ENCODE results near the gene CCDC28A. TPM values are rescaled to one million over a fixed set of nuclear protein-coding genes. Genes with fewer than 3 reads are reported as not detected.

Gene CCDC28A
- polyA plus RNA-seq, 2 of the 4 experiments (the other 2 are of a cell fraction), result 9.0 to 23.0 TPM

DNA sequence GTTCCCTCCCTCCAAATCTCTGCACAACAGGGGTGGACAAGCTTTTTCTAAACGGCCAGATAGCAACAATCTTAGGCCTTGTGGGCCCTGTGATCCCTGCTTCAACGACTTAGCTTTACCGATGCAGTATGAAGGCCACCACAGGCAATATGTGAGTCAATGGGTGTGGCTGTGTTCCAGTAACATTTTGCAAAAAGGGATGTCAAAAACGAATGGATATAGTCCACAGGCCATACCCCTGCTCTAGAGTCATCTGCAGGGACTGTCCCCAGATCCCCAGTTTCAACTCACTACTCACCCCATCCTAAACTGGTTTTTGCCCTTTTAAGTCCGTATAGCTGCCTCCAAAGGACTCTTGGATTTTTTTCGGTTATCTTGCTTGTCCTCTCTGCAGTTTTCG lies 56.7 kb downstream of the CCDC28A start:
- TF ChIP-seq HOXB13 (CRISPR knock-in tag; IDR thresholded peaks at IDR 0.05; ENCODE audit: low read depth) (no peak), FOSB (CRISPR knock-in tag; IDR thresholded peaks at IDR 0.05) (no peak), JUN (IDR thresholded peaks at IDR 0.05) (no peak), TFCP2L1 (CRISPR knock-in tag; IDR thresholded peaks at IDR 0.05) (no peak), HOXA7 (CRISPR knock-in tag; IDR thresholded peaks at IDR 0.05) (no peak), CHD2 (IDR thresholded peaks at IDR 0.05; ENCODE audit: low read length, partially characterized antibody) (no peak), CHD4 (IDR thresholded peaks at IDR 0.05; ENCODE audit: borderline replicate concordance) (no peak), EHMT2 (IDR thresholded peaks at IDR 0.05; ENCODE audit: low read depth) (no peak), EHF (CRISPR knock-in tag; IDR thresholded peaks at IDR 0.05) (no peak), CEBPB (IDR thresholded peaks at IDR 0.05) (no peak), ESRRA (IDR thresholded peaks at IDR 0.05; ENCODE audit: borderline replicate concordance, low read length) (no peak), TP53 (CRISPR knock-in tag; IDR thresholded peaks at IDR 0.05) (no peak)
- TF ChIP-seq, protein P1, sequence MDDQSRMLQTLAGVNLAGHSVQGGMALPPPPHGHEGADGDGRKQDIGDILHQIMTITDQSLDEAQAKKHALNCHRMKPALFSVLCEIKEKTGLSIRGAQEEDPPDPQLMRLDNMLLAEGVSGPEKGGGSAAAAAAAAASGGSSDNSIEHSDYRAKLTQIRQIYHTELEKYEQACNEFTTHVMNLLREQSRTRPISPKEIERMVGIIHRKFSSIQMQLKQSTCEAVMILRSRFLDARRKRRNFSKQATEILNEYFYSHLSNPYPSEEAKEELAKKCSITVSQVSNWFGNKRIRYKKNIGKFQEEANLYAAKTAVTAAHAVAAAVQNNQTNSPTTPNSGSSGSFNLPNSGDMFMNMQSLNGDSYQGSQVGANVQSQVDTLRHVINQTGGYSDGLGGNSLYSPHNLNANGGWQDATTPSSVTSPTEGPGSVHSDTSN (IDR thresholded peaks at IDR 0.05), result no peak

GRCh38 chr6:138832182-138832581 lies 58.6 kb downstream of the CCDC28A start:
- H3K27ac ChIP-seq, result no peak overlapping the region
- no peaks in the 10 kb centered on the region for H3K9me3 ChIP-seq
- DNase-seq (ENCODE audit: low read depth in 1 of 2, low spot score in 1 of 2) (no peak), FAIRE-seq (no peak), ATAC-seq (no peak)
- POLR2A ChIA-PET, result no interaction called here
- CTCF ChIA-PET, result no interaction called here
- H3K4me1 ChIP-seq, result no peaks in the 10 kb centered on the region
- H3K4me3 ChIP-seq, result no peak overlapping the region
- H3K4me2 ChIP-seq, result no peak overlapping the region
- TF ChIP-seq ZSCAN20 (CRISPR knock-in tag; IDR thresholded peaks at IDR 0.05) (no peak), KDM5A (IDR thresholded peaks at IDR 0.05) (no peak), JUNB (IDR thresholded peaks at IDR 0.05) (no peak), ZFP36 (IDR thresholded peaks at IDR 0.05; ENCODE audit: borderline replicate concordance, partially characterized antibody) (no peak), RARB (CRISPR knock-in tag; IDR thresholded peaks at IDR 0.05) (no peak), ZC3H11A (IDR thresholded peaks at IDR 0.05) (no peak), POLR2A (IDR thresholded peaks at IDR 0.05; ENCODE audit: low read length) (no peak), BHLHE40 (IDR thresholded peaks at IDR 0.05; ENCODE audit: low read depth, low read length) (no peak), HEYL (CRISPR knock-in tag; IDR thresholded peaks at IDR 0.05) (no peak), ZNF302 (CRISPR knock-in tag; IDR thresholded peaks at IDR 0.05) (no peak), EP300 (IDR thresholded peaks at IDR 0.05) (no peak), CHD2 (IDR thresholded peaks at IDR 0.05; ENCODE audit: low read length, partially characterized antibody) (no peak), EHF (CRISPR knock-in tag; IDR thresholded peaks at IDR 0.05) (no peak), CHD4 (IDR thresholded peaks at IDR 0.05; ENCODE audit: borderline replicate concordance) (no peak), HES2 (IDR thresholded peaks at IDR 0.05) (no peak), HOXB13 (CRISPR knock-in tag; IDR thresholded peaks at IDR 0.05; ENCODE audit: low read depth) (no peak)
- TF ChIP-seq, protein P1 (IDR thresholded peaks at IDR 0.05), result no peak
- WGBS (ENCODE audit: missing lambda C conversion rate), result 89% methylated on average over 2 of the region's 2 CpGs

More for the DNA sequence above, 56.7 kb downstream of the CCDC28A start:
- Histone ChIP-seq H3K9me3 (no peaks in the 10 kb centered on the region), H3K27ac (no peak overlapping the region), H3K4me2 (no peak overlapping the region), H3K4me3 (no peak overlapping the region), H3K4me1 (no peaks in the 10 kb centered on the region)
- ChIA-PET CTCF (interaction anchor here (0.7 to 1.6 kb wide), 2 partner anchors 9 to 14 kb away, joined by 3 to 7 read pairs; no protein-coding TSS in a partner anchor), POLR2A (no interaction called here)
- 48% methylated on average over 7 of the region's 7 CpGs for WGBS (ENCODE audit: missing lambda C conversion rate)
- DNase-seq (ENCODE audit: low read depth in 1 of 2, low spot score in 1 of 2) (no peak), FAIRE-seq (no peak), ATAC-seq (no peak)

All from A549 (cell line).